Measurements from ENCODE around the gene EPHA5.
"Not testable (repeated sequence)": the region's sequence is repeated elsewhere in the genome, so short reads cannot be mapped to it uniquely, and the experiment has no call there.

Gene EPHA5

GRCh38 chr4:65344278-65344825, 325.9 kb downstream of the EPHA5 start:
- no peak for DNase-seq

DNA sequence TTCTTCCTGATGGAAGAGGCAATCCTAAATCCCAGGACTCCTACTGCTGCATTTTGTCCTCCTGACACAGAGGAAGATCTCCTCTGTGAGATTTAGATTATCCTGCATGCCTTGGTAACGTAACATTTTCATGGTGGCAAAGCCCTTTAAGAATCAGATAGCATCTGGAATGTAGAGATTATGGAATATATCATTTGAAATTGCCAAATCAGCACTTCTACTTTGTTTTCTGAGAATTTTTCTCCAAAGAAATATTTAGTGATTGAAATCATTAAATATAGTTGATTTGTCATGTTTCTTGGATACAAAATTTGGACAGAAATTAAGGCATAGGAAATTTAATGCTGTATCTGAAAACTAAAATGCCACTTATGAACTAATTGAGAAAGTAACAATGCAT, 326.9 kb downstream of the EPHA5 start:
- DNase-seq: no peak

DNA sequence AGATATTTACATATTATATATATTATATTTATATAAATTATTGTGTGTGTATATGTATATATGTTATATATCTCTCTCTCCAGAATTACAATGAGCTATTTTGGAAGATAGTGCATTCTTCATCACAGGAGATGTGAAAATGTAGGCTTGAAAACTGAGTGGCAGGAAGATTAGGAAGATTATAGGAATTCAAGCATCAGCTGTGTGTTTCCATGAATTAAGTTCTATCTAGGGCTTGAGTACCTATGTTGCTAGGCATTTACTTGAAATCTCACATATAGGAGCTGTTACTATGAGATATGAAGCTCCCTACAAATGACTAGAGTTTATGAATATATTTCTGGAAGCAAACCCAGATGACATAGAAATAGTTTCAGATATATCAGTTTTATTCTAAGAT, 328.7 kb downstream of the EPHA5 start:
- DNase-seq: no peak

DNA sequence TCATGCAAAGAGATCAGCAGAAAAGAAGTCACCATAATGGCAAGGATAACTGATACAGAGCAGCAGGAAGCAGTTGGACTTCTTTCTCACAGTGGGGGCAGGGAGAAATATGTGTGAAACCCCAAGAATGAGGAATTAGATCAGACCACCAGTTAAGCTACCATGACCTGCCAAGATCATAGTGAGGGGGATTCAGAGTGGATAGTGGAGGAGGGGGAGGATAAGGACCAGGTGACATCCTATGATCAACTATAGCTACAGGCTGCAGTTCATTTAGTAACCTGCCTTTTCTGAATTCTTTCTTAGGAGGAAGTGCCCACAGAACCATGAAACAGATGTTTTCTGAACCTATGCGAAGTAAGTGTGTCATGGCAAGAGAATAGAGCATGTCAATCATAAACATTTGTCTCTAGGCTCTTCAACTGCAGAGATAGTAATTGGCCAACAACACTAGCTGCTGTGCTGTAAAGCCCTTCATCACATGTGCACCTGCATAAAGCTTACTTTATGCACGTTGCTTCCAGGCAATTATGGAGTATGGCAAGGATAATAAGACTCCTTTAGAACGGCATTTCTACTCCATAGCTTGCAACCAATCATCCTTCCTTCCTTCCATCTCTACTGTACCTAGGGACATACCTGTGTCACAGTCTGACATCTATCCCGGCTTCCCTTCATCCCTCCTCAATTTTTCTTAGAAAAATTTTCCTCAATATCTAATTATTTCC, 329.7 kb downstream of the EPHA5 start:
- no peak for DNase-seq

DNA sequence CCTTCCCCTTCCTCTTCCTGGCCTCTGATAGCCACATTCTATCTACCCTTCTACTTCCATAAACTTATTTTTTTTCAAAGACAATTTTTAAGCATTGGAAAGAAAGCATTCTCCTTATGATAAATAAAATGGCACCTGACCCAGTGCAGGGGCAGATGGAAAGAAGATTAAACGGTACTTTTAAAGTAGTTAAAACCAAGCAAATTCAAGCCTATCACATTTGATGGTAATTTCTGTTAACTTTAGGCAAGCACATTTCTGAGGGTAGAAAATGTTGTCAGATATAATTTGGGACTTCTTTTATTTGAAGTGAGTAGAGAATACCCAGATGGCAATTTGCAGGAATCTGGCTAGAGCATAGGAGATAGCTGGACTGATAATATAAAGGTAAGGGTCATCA, 332.9 kb downstream of the EPHA5 start:
- DNase-seq: no peak

DNA sequence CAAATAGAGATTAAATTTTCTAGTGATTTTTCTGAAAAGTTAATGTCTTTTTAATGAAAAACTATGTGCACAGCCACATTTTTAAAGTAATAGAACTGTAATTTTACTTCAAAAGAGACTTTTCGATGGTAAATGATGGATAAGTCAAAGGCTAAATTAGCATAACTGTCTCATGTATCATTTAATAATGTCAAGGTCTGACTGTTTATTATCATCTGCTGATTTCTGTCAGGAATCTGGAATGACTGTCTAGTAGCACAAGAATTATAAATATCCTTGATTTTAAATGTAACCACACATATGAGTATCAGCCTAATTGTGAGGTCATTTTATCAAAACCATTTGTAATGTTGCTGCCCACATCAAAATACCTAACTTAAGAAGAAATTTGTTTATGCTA, 333.8 kb downstream of the EPHA5 start:
- DNase-seq: no peak

DNA sequence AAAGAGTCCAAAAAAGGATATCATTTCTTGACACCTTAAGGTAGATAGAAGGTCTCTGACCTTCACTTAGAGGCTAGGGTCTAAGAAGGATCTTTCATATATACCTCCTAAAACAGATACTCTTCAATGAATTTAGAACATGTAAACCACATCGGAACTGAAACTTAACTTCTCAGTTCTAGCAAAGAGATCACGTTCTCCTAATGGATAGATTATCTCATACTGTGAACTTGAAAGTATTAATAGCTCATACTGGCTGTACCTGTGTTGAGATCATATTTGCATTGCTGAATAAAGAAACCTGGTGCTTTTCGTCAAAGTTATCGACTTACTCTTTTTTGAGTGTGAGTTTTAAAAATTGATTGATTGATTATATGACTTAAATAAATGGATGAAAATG, 353.8 kb downstream of the EPHA5 start:
- DNase-seq: no peak

GRCh38 chr4:65311120-65311519, 359.2 kb downstream of the EPHA5 start:
- no peak for DNase-seq

GRCh38 chr4:65310586-65310985, 359.7 kb downstream of the EPHA5 start:
- no peak for DNase-seq

- not testable (repeated sequence) for DNase-seq
Observed at GRCh38 chr4:65308626-65309025, 361.7 kb downstream of the EPHA5 start.

- DNase-seq: no peak
Observed at GRCh38 chr4:65302145-65302544, 368.1 kb downstream of the EPHA5 start.

- DNase-seq: no peak
Observed at GRCh38 chr4:65296246-65296645, 374.0 kb downstream of the EPHA5 start.

DNA sequence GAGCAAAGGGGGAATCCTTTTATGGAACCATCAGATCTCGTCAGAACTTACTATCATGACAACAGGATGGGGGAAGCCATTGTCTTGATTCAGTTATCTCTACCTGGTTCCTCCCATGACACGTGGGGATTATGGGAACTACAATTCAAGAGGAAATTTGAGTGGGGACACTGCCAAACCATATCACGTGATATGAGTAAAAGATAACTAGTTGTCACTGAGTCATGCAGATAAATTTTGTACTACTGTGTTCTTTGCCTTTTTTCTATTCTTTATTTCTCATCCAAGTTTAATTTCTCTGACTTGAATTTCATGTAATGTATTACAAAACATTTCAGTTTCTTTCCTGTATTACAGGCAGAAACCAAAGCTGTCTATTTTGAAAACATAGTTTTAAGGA, 383.2 kb downstream of the EPHA5 start:
- DNase-seq: no peak

Measured in NCI-H2227 treated with DMSO at 0.1 percent for 48 hours (cell line).